ENCODE results near the gene CYTH1.
A peak's percentile ranks its signal among the peaks of the same experiment; 100 is the strongest.

The CYTH1 gene

DNA sequence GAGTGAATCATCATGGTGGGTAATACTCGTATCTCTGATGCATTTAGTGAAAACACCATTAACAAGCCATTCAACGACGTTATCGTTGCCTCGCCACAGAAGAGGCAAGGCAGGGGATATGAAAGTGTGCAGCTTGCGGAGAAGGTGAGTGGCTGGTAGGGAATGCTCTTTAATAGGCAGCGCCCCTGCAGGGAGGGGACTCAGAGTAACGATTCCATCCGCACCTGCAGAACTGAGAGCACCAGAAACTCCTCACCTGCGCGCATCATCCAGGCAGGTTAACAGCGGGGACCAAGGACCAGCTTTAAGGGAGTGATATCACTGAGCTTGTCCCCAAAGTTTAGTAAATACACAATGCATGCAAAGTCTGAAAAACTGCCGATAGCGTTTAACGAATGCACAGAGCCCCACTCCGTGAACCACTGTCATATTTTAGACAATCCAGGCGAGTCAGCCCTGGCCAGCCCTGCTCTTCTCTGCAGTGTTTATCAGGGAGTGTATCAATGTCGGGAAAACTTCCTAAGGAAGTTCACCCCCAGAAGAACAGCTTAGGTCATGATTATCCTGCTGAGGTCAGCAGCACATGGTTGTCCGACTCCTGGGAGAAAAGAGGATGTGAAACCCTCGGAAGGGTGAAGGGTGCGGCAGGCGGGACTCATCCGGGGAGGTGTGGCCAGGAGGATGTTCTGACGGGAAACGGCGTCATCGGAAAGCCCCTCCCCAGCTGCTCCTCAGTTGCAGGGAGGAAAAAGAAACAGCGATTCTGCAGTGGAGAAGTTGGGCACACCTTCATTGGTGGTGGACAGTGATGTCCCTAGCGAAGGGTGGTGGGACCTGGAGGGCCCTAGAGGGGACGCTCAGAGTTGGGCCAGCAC lies 136.4 kb downstream of the CYTH1 start:
- peak; percentile 76 for DNase-seq

DNA sequence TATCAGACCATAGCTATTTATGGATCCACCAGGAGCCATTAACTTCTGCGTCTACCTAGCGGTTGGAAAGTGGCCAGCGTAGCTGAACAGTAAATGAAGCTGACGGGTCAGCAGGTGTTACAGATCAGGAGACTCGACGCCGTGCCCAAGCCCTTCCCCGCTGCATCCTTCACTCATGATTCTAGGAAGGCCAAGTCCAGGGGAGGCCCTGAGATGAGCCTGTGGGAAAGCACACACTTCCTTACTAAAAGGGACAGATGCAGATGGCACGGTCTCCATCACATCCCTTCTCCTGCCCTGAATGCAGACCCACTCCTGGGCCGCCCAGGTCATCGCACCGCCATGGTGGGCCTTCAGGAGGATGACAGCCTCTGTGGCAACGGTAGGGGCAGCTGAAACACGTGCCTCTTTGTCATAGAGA lies 137.1 kb downstream of the CYTH1 start:
- no peak for DNase-seq

DNA sequence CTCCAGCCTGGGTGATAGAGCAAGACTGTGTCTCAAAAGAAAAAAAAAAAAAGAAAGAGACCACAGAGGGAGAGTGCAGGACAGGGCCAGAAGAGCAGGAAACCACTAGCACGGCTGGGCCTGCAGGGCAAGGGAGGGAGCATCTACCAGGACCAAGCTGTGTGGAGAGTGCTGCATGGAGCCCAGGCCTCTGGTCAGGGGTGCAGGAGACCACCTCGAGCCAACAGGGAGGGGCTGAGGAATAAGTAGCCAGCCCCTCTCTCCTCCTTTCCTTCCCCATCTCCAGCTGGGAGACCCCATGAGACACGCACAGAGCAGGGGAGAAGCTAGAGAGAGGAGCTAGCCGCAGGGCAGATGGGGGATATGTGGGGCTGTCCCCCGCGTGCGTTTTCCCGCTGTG lies 137.8 kb downstream of the CYTH1 start:
- no peak for DNase-seq

DNA sequence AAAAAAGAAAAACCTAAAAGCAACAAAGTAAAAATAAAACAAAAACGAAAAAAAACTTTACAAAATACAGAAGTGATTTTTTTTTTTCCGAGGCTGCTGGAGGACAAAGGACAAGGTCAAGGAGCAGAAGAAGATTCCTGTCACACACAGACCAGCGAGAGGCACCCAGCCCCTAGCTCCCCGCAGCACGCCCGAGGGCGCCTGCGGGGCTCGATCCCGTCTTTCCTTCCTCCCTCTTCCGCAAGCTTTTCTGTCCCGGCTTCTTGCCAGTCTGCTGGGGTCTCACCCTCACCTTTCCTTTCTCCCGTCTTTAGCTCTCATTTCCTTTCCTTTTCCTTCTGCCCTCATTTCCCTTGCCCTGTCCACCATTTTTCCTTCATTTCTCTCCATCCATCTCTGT lies 138.7 kb downstream of the CYTH1 start:
- no peak for DNase-seq

DNA sequence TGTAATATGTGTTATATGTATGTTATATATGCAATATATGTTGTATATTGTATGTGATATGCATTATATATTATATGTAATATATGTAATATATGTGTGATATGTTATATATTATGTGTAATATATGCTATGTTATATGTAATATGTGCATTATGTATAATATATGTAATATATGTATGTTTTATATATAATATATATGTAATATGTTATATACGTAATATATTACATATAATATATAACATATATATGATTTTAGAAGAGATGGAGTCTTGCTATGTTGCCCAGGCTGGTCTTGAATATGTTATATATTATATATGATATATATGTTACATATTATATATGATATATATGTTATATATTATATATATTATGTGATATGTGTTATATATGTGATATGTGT lies 139.4 kb downstream of the CYTH1 start:
- no peak for DNase-seq

GRCh38 chr17:78641666-78642065 lies 140.4 kb downstream of the CYTH1 start:
- DNase-seq: no peak

GRCh38 chr17:78641243-78641642 lies 140.8 kb downstream of the CYTH1 start:
- no peak for DNase-seq

DNA sequence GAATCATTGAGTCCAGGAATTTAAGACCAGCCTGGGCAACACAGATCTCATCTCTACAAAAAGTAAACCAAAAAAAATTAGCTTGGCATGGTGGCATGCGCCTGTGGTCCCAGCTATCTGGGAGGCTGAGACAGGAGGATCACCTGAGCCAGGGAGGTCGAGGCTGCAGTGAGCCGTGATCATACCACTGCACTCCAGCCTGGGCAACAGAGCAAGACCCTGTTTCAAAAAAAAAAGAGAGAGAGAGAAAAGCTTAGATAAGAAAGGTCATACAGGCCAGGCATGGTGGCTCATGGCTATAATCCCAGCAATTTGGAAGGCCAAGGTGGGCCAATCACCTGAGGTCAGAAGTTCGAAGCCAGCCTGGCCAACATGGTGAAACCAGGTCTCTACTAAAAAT lies 141.4 kb downstream of the CYTH1 start:
- DNase-seq: no peak

GRCh38 chr17:78637643-78638420 lies 144.2 kb downstream of the CYTH1 start:
- DNase-seq: no peak

GRCh38 chr17:78637146-78637545 lies 144.9 kb downstream of the CYTH1 start:
- DNase-seq: no peak

GRCh38 chr17:78634154-78634553 lies 147.9 kb downstream of the CYTH1 start:
- DNase-seq: no peak

DNA sequence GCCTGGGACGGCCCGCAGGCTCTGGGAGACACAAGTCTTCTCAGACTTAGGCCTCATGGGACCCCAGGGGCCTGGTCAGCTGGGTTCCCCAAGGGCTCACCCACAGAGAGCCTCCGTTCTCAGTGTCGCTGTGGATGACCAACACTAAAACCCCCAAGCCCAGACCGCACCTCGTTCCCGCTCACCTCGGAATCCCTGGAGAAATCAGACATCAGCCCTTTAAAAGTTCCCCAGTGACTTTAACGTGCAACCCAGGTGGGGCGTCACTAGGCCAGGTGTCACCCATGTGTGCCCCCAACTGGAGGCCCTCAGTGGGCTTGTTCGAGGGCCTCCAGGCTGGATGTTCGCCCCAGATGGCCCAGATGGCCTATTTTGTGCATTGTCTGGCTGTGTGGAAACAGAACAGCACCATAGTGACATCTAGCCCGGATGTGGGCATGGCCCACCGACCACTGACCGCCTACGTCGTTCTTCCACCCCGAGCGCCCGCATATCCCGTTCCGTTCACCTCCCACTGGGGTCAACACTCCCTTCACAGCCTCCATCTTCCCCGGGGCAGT lies 152.6 kb downstream of the CYTH1 start:
- DNase-seq: no peak

DNA sequence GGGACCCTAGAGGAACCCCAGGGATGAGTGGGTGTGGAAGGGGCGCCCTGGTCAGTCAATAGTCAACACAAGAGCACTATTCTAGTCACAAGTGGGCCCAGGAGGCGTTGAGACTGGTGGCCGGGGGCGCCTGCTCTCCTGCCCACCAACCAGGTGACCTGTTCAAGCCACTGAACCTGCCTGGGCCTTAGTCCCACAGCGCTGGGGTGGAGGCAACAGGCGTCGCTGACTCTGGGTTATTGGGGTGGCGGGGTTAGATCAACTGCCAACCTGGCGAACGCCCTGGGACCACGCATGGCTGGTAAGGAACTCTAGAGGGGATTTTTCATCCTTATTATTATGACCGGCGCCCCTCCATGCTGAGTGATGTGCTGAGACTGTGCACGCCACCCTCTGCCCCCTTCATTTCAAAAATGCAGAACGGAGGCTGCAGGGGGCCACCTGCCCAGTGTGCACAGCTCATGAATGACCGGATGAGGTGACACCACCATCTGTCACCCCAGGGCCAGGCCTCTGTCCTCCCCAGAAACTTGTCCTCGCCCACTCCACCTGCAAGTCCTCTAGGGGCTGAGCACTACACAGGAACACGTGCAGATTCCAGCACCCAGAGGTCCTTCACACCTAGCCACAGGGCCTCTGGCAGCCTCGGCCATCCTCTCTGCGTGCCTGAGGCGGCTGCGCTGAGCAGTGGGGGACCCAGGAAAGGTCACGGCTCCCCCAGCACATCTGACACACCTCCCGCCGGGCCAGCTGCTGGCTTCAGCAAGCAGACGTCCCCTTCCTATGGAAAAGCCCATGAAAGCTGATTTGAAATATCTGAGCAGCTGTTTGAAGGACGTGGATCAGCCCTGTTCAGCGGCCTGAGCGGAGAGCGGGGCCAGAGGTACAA lies 153.3 kb downstream of the CYTH1 start:
- DNase-seq: no peak

GRCh38 chr17:78624324-78625151 lies 157.5 kb downstream of the CYTH1 start:
- no peak for DNase-seq
